Measurements from ENCODE around the gene RNF44. TPM values are rescaled to one million over a fixed set of nuclear protein-coding genes. Genes with fewer than 3 reads are reported as not detected.

RNF44 gene
- total RNA-seq, 1 donor from 2014 or later, result 169 TPM

- Mint-ChIP-seq H3K27me3 (ENCODE audit: low read depth) (peaks cover 5% of the 10 kb centered on the region), H3K9me3 (no peaks in the 10 kb centered on the region), H3K36me3 (no peaks in the 10 kb centered on the region), H3K4me1 (no peaks in the 10 kb centered on the region), H3K4me3 (no peak overlapping the region), H3K27ac (no peak overlapping the region)
- no peak for TF ChIP-seq CTCF (IDR thresholded peaks at IDR 0.05; ENCODE audit: unreplicated experiment)
- DNase-seq (ENCODE audit: low spot score in 2 of 2, unreplicated experiment in 2 of 2), result no peak
Measured at GRCh38 chr5:176577312-176578176, 40.3 kb upstream of the RNF44 start.

- H3K27ac Mint-ChIP-seq, result no peak overlapping the region
- no peak for DNase-seq (ENCODE audit: low spot score in 2 of 2, unreplicated experiment in 2 of 2)
- TF ChIP-seq CTCF (IDR thresholded peaks at IDR 0.05; ENCODE audit: unreplicated experiment), result no peak
- no peaks in the 10 kb centered on the region for H3K4me1 Mint-ChIP-seq
- H3K9me3 Mint-ChIP-seq, result no peaks in the 10 kb centered on the region
- no peaks in the 10 kb centered on the region for H3K36me3 Mint-ChIP-seq
- H3K27me3 Mint-ChIP-seq (ENCODE audit: low read depth), result peaks cover 12% of the 10 kb centered on the region
- H3K4me3 Mint-ChIP-seq, result no peak overlapping the region
Measured at GRCh38 chr5:176575488-176576422, 38.6 kb upstream of the RNF44 start.

- no peak for DNase-seq (ENCODE audit: low spot score in 2 of 2, unreplicated experiment in 2 of 2)
- H3K27me3 Mint-ChIP-seq (ENCODE audit: low read depth), result peaks cover 13% of the 10 kb centered on the region
- no peak overlapping the region for H3K4me3 Mint-ChIP-seq
- no peaks in the 10 kb centered on the region for H3K36me3 Mint-ChIP-seq
- no peaks in the 10 kb centered on the region for H3K4me1 Mint-ChIP-seq
- H3K9me3 Mint-ChIP-seq, result no peaks in the 10 kb centered on the region
- TF ChIP-seq CTCF (IDR thresholded peaks at IDR 0.05; ENCODE audit: unreplicated experiment), result no peak
- no peak overlapping the region for H3K27ac Mint-ChIP-seq
Measured at GRCh38 chr5:176575066-176575465, 37.9 kb upstream of the RNF44 start.

- Mint-ChIP-seq H3K27ac (no peak overlapping the region), H3K9me3 (no peaks in the 10 kb centered on the region), H3K36me3 (no peaks in the 10 kb centered on the region), H3K4me3 (no peak overlapping the region), H3K4me1 (no peaks in the 10 kb centered on the region), H3K27me3 (ENCODE audit: low read depth) (peaks cover 15% of the 10 kb centered on the region)
- no peak for DNase-seq (ENCODE audit: low spot score in 2 of 2, unreplicated experiment in 2 of 2)
- TF ChIP-seq CTCF (IDR thresholded peaks at IDR 0.05; ENCODE audit: unreplicated experiment), result peak; percentile 2
Measured at GRCh38 chr5:176574297-176574591, 37.0 kb upstream of the RNF44 start.

- no peak overlapping the region for H3K4me3 Mint-ChIP-seq
- peak; percentile 57 to 78 for DNase-seq (ENCODE audit: low spot score in 2 of 2, unreplicated experiment in 2 of 2)
- H3K27ac Mint-ChIP-seq, result no peak overlapping the region
- no peaks in the 10 kb centered on the region for H3K9me3 Mint-ChIP-seq
- H3K36me3 Mint-ChIP-seq, result no peaks in the 10 kb centered on the region
- peaks cover 15% of the 10 kb centered on the region for H3K27me3 Mint-ChIP-seq (ENCODE audit: low read depth)
- peak; percentile 73 for TF ChIP-seq CTCF (IDR thresholded peaks at IDR 0.05; ENCODE audit: unreplicated experiment)
- no peaks in the 10 kb centered on the region for H3K4me1 Mint-ChIP-seq
Measured at GRCh38 chr5:176573564-176574296, 36.5 kb upstream of the RNF44 start.
